OCI-LY1 (cell line): ENCODE results near the gene P2RY1.

Experiments used
- H2AFZ ChIP-seq: fragments of 200-600 bp; sonication (generic), shearing (Covaris generic); 2 replicates; pipeline ENCODE4 v1.6.0; 2014; ENCODE audit warnings: antibody characterized with exemption, mild to moderate bottlenecking, low read length
- H3F3A ChIP-seq: fragments of 200-600 bp; sonication (generic), shearing (Covaris generic); 2 replicates; pipeline ENCODE4 v1.6.0; 2014; ENCODE audit warnings: mild to moderate bottlenecking, antibody characterized with exemption, low read length, moderate library complexity; ENCODE audit not compliant: insufficient read depth
- H3K27ac ChIP-seq: fragments of 200-600 bp; sonication (generic); 2 replicates; pipeline ENCODE4 v1.5.1; 2014; ENCODE audit warnings: low read length, mixed run types, mild to moderate bottlenecking, low read depth; ENCODE audit not compliant: poor library complexity, severe bottlenecking
- H3K27me3 ChIP-seq: fragments of 200-600 bp; sonication (generic); 2 replicates; pipeline ENCODE4 v1.6.0; 2014; ENCODE audit warnings: antibody characterized with exemption, mild to moderate bottlenecking, low read length, moderate library complexity; ENCODE audit not compliant: insufficient read depth
- H3K36me3 ChIP-seq: fragments of 200-600 bp; sonication (generic); 2 replicates; pipeline ENCODE4 v1.6.1; 2014; ENCODE audit warnings: mild to moderate bottlenecking, antibody characterized with exemption, low read length, moderate library complexity, mixed read lengths; ENCODE audit not compliant: insufficient read depth
- H3K4me1 ChIP-seq: fragments of 200-600 bp; sonication (generic); 2 replicates; pipeline ENCODE4 v1.5.1; 2014; ENCODE audit warnings: mild to moderate bottlenecking, low read length, moderate library complexity; ENCODE audit not compliant: insufficient read depth, severe bottlenecking
- H3K4me2 ChIP-seq: fragments of 200-600 bp; sonication (generic), shearing (Covaris generic); 2 replicates; pipeline ENCODE4 v1.6.1; 2014; ENCODE audit warnings: low read length
- H3K4me3 ChIP-seq: fragments of 200-600 bp; sonication (generic); 2 replicates; pipeline ENCODE4 v1.5.1; 2014; ENCODE audit warnings: low read length, low read depth, mild to moderate bottlenecking, mixed read lengths; ENCODE audit not compliant: poor library complexity, severe bottlenecking
- H3K79me2 ChIP-seq: fragments of 200-600 bp; shearing (Covaris generic); 2 replicates; pipeline ENCODE4 v1.6.1; 2016; ENCODE audit warnings: mixed run types, low read length, mixed read lengths; ENCODE audit not compliant: insufficient read depth
- H3K9ac ChIP-seq: fragments of 200-600 bp; sonication (generic), shearing (Covaris generic); 2 replicates; pipeline ENCODE4 v1.6.1; 2014; ENCODE audit warnings: mild to moderate bottlenecking, low read length, mixed read lengths
- H3K9me2 ChIP-seq: fragments of 200-600 bp; sonication (generic), shearing (Covaris generic); 2 replicates; pipeline ENCODE4 v1.6.1; 2014; ENCODE audit warnings: low read depth, mild to moderate bottlenecking, low read length, mixed read lengths
- H3K9me3 ChIP-seq: fragments of 200-600 bp; shearing (Covaris generic); 2 replicates; pipeline ENCODE4 v1.6.1; 2014; ENCODE audit warnings: low read length, mixed read lengths
- H4K20me1 ChIP-seq: fragments of 200-600 bp; sonication (generic), shearing (Covaris generic); 2 replicates; pipeline ENCODE4 v1.6.0; 2016; ENCODE audit warnings: mild to moderate bottlenecking, low read length; ENCODE audit not compliant: insufficient read depth
- CTCF ChIP-seq: fragments of 200-600 bp; sonication (generic), shearing (Covaris generic); IDR thresholded peaks from 2 replicates; pipeline ENCODE4 v1.5.1; 2017; ENCODE audit warnings: mild to moderate bottlenecking, antibody characterized with exemption, low read length, moderate library complexity, mixed read lengths
- EZH2 ChIP-seq: fragments of 200-600 bp; sonication (generic), shearing (Covaris generic); IDR thresholded peaks from 2 replicates; pipeline ENCODE4 v1.8.0; 2017; ENCODE audit warnings: borderline replicate concordance, mixed run types, mild to moderate bottlenecking, antibody characterized with exemption, low read length, moderate library complexity, mixed read lengths

Gene P2RY1

GRCh38 chr3:152849996-152850578 lies 15.2 kb downstream of the P2RY1 start:
- no peaks in the 10 kb centered on the region; the same call in 1 of the 2 replicates for H3K9me2 ChIP-seq
- no peak overlapping the region for H3K9ac ChIP-seq
- no peak overlapping the region for H2AFZ ChIP-seq
- no peaks in the 10 kb centered on the region for H4K20me1 ChIP-seq
- H3K4me2 ChIP-seq = no peak overlapping the region
- H3K9me3 ChIP-seq = no peaks in the 10 kb centered on the region
- no peaks in the 10 kb centered on the region for H3K27me3 ChIP-seq
- no peaks in the 10 kb centered on the region for H3K79me2 ChIP-seq
- H3F3A ChIP-seq = no peaks in the 10 kb centered on the region
- H3K4me1 ChIP-seq = no peaks in the 10 kb centered on the region
- no peak overlapping the region for H3K4me3 ChIP-seq
- H3K36me3 ChIP-seq = no peaks in the 10 kb centered on the region
- H3K27ac ChIP-seq = no peak overlapping the region
- TF ChIP-seq CTCF (no peak), EZH2 (no peak)

- Histone ChIP-seq H3K27ac (no peak overlapping the region), H3K36me3 (no peaks in the 10 kb centered on the region), H3K4me1 (no peaks in the 10 kb centered on the region), H2AFZ (no peak overlapping the region), H3K27me3 (no peaks in the 10 kb centered on the region), H3K9me3 (no peaks in the 10 kb centered on the region), H3K9ac (no peak overlapping the region), H3K79me2 (no peaks in the 10 kb centered on the region), H3K9me2 (no peaks in the 10 kb centered on the region; the same call in 1 of the 2 replicates), H3K4me3 (no peak overlapping the region), H3F3A (no peaks in the 10 kb centered on the region), H4K20me1 (no peaks in the 10 kb centered on the region), H3K4me2 (no peak overlapping the region)
- TF ChIP-seq EZH2 (no peak), CTCF (no peak)
Observed at GRCh38 chr3:152853196-152853595, 18.3 kb downstream of the P2RY1 start.

GRCh38 chr3:152857082-152857481 lies 22.2 kb downstream of the P2RY1 start:
- Histone ChIP-seq H3K36me3 (no peaks in the 10 kb centered on the region), H3K4me2 (no peak overlapping the region), H2AFZ (no peak overlapping the region), H3K27ac (no peak overlapping the region), H3K9me2 (no peaks in the 10 kb centered on the region; the same call in 1 of the 2 replicates), H3K27me3 (no peaks in the 10 kb centered on the region), H3F3A (no peaks in the 10 kb centered on the region), H3K4me3 (no peak overlapping the region), H3K4me1 (no peaks in the 10 kb centered on the region), H3K79me2 (no peaks in the 10 kb centered on the region), H3K9me3 (no peaks in the 10 kb centered on the region), H3K9ac (no peak overlapping the region), H4K20me1 (no peaks in the 10 kb centered on the region)
- TF ChIP-seq CTCF = no peak
- TF ChIP-seq EZH2 = no peak
